K562 (cell line): ENCODE results near the gene RTN4. TPM values are rescaled to one million over a fixed set of nuclear protein-coding genes. Genes with fewer than 3 reads are reported as not detected.

Source experiments
- ATAC-seq: fragments of 200-7000 bp; cut with Tn5 transposase; 3 replicates; pipeline ENCODE4 v1.9.1; 2020; ENCODE audit warnings: moderate library complexity
- BruUV-seq: library from RNA; stranded (reverse); fragments of 400-500 nt; replicated peaks from 2 replicates; lab custom pipeline; 2021; lab: Mats Ljungman, UMichigan
- CTCF ChIA-PET: fragments of 300-600 bp; formaldehyde crosslinking; extraction: SDS; loops from one replicate; lab custom pipeline; 2021; ENCODE audit warnings: low intra/inter-chr PET ratio; lab: Yijun Ruan, JAX
- POLR2A ChIA-PET: fragments of 300-600, 350-650 bp; sonication (Branson Sonifier 250); formaldehyde crosslinking; extraction: SDS; loops from one replicate; lab custom pipeline; 2021; ENCODE audit warnings: antibody characterized with exemption, inconsistent platforms; lab: Yijun Ruan, JAX
- DNase-seq, 4 experiments: peaks; one replicate each; pipeline versions ENCODE4 v3.0.0 to v3.0.0-alpha.2; 2011 to 2018; ENCODE audit warnings: low spot score in 3 of 4, mixed read lengths in 3 of 4; ENCODE audit errors: extremely low read depth in 1 of 4
- FAIRE-seq: peaks from 2 replicates; lab custom pipeline; 2011; peaks lifted over from hg19 to GRCh38; lab: Jason Lieb, UNC
- H2AFZ ChIP-seq: 2 replicates; pipeline ENCODE4 v1.6.0; 2011; ENCODE audit warnings: low read depth, low read length, control low read depth, inconsistent platforms
- H3K27ac ChIP-seq: fragments of 200-600 bp; 3 replicates; pipeline ENCODE4 v1.8.0; 2011; ENCODE audit warnings: low read depth, mild to moderate bottlenecking, control low read depth, inconsistent platforms, low read length, moderate library complexity, mixed read lengths; ENCODE audit errors: extremely low read depth
- H3K27me3 ChIP-seq, 2 experiments: fragments of 300-600 bp in 1 of 2; 2 replicates in 1 of 2; 3 replicates in 1 of 2; pipeline versions ENCODE4 v1.6.0 to v1.8.0; 2011; ENCODE audit warnings: inconsistent platforms in 2 of 2, low read length in 2 of 2, mild to moderate bottlenecking in 1 of 2, mixed read lengths in 1 of 2, moderate library complexity in 1 of 2; ENCODE audit not compliant: control insufficient read depth in 2 of 2, insufficient read depth in 2 of 2
- H3K36me3 ChIP-seq: fragments of 300-600 bp; 3 replicates; pipeline ENCODE4 v1.8.0; 2011; ENCODE audit warnings: mild to moderate bottlenecking, low read length, inconsistent platforms; ENCODE audit not compliant: control insufficient read depth, insufficient read depth
- H3K4me1 ChIP-seq, 2 experiments: fragments of 200-600 bp in 1 of 2; replicated peaks in 1 of 2; 2 replicates in 1 of 2; 3 replicates in 1 of 2; pipeline versions ENCODE4 v1.5.1 to v1.8.0; 2011; ENCODE audit warnings: inconsistent platforms in 2 of 2, low read length in 2 of 2, mild to moderate bottlenecking in 1 of 2, mixed read lengths in 1 of 2, moderate library complexity in 1 of 2; ENCODE audit not compliant: control insufficient read depth in 2 of 2, insufficient read depth in 2 of 2
- H3K4me2 ChIP-seq: 2 replicates; pipeline ENCODE4 v1.6.1; 2011; ENCODE audit warnings: low read length, control low read depth, inconsistent platforms, mixed read lengths; ENCODE audit not compliant: insufficient read depth
- H3K4me3 ChIP-seq: fragments of 200-600 bp; sonication (generic), shearing (Covaris generic); 2 replicates; pipeline ENCODE4 v1.5.1; 2016; ENCODE audit warnings: control low read depth, inconsistent platforms
- H3K79me2 ChIP-seq: fragments of 200-600 bp; 3 replicates; pipeline ENCODE4 v1.8.0; 2011; ENCODE audit warnings: low read length, inconsistent platforms; ENCODE audit not compliant: control insufficient read depth, insufficient read depth
- H3K9ac ChIP-seq, 2 experiments: 2 replicates each; pipeline versions ENCODE4 v1.6.0 to v1.6.1; 2011; ENCODE audit warnings: low read depth in 2 of 2, low read length in 2 of 2, control low read depth in 1 of 2, inconsistent platforms in 1 of 2, mild to moderate bottlenecking in 1 of 2, mixed read lengths in 1 of 2; ENCODE audit not compliant: insufficient read depth in 1 of 2
- H3K9me1 ChIP-seq: one replicate; pipeline ENCODE4 v1.6.0; 2011; ENCODE audit warnings: inconsistent platforms, mild to moderate bottlenecking, low read length, moderate library complexity; ENCODE audit not compliant: control insufficient read depth, insufficient read depth
- H3K9me3 ChIP-seq: replicated peaks from 2 replicates; pipeline ENCODE4 v1.5.1; 2011; ENCODE audit warnings: low read depth, low read length, inconsistent platforms; ENCODE audit not compliant: control insufficient read depth, insufficient read depth
- H4K20me1 ChIP-seq: replicated peaks from 2 replicates; pipeline ENCODE4 v1.6.1; 2011; ENCODE audit warnings: low read length, inconsistent platforms, mixed read lengths; ENCODE audit not compliant: control insufficient read depth, insufficient read depth
- BACH1 ChIP-seq: fragments of 200-800 bp; sonication (Bioruptor generic); IDR thresholded peaks from 2 replicates; pipeline ENCODE4 v1.6.1; 2016; ENCODE audit warnings: missing genetic modification characterization, missing compliant biosample characterization
- C11orf30 ChIP-seq: fragments of 450-650 bp; IDR thresholded peaks from 2 replicates; pipeline ENCODE4 v1.6.1; 2016; ENCODE audit warnings: low read depth, mild to moderate bottlenecking
- FOSL1 ChIP-seq: fragments of 200-800 bp; sonication (Bioruptor generic); conservative IDR thresholded peaks from 2 replicates; pipeline ENCODE4 v1.6.1; 2016; ENCODE audit warnings: missing genetic modification characterization, missing compliant biosample characterization
- NFIX ChIP-seq: fragments of 250-450 bp; sonication (Bioruptor Pico); IDR thresholded peaks from 2 replicates; pipeline ENCODE4 v1.4.0; 2020; ENCODE audit warnings: low read depth, mild to moderate bottlenecking, moderate library complexity
- RREB1 ChIP-seq: fragments of 250-450 bp; sonication (Bioruptor Pico); IDR thresholded peaks from 2 replicates; pipeline ENCODE4 v1.4.0; 2020
- SP1 ChIP-seq: sonication (generic); formaldehyde crosslinking; IDR thresholded peaks from 2 replicates; pipeline ENCODE4 v1.8.1; 2022; ENCODE audit warnings: mild to moderate bottlenecking, missing genetic modification reagents
- ZKSCAN8 ChIP-seq: fragments of 200-800 bp; sonication (Bioruptor generic); IDR thresholded peaks from 2 replicates; pipeline ENCODE4 v1.6.1; 2016; ENCODE audit warnings: missing genetic modification characterization, missing compliant biosample characterization
- ZNF175 ChIP-seq: fragments of 200-800 bp; sonication (Bioruptor generic); IDR thresholded peaks from 2 replicates; pipeline ENCODE4 v1.6.1; 2016; ENCODE audit warnings: low read depth, mild to moderate bottlenecking, missing genetic modification characterization, missing compliant biosample characterization
- ZNF584 ChIP-seq: fragments of 200-800 bp; sonication (Bioruptor generic); IDR thresholded peaks from 2 replicates; pipeline ENCODE4 v1.6.1; 2016; ENCODE audit warnings: low read depth, mild to moderate bottlenecking, missing genetic modification characterization, missing compliant biosample characterization
- WGBS: fragments of 100-300 bp; shearing (Covaris generic); methylation state at CpG from one replicate; pipeline ENCODE4 v1.1.6; 2016; ENCODE audit warnings: low coverage, mixed read lengths; ENCODE audit not compliant: insufficient coverage; ENCODE audit errors: missing lambda C conversion rate; 5-methylcytosine and 5-hydroxymethylcytosine counted together
- in situ Hi-C: fragments of 300-500 bp; cut with MboI; formaldehyde crosslinking; loops from 4 replicates; pipeline ENCODE4 v1.15.0; 2018; ENCODE audit warnings: inconsistent platforms, mixed read lengths
- intact Hi-C: fragments of 100-400 bp; cut with micrococcal nuclease; formaldehyde crosslinking; loops from 2 replicates; pipeline ENCODE4 v1.14.2; 2022
- polyA plus RNA-seq, 8 experiments: library from polyadenylated mRNA; depleted of rRNA in 4 of 8; stranded (reverse) in 5 of 8; unstranded in 3 of 8; fragments of >200 nt; fragmentation: Nextera tagmentation in 2 of 8; fragmentation: Illumina TruSeq in 1 of 8; extraction: Ambion mirVana in 2 of 8; extraction: Trizol in 1 of 8; gene quantifications; 2 replicates each; pipeline versions ENCODE4 v1.2.1 to v1.2.3, GENCODE V29; 2011 to 2014; ENCODE audit warnings: inconsistent platforms in 1 of 8, missing spikeins in 1 of 8
- total RNA-seq, 7 experiments: library from RNA; depleted of rRNA in 6 of 7; stranded (reverse); fragments of >200 nt in 6 of 7; fragmentation: Illumina TruSeq in 2 of 7; extraction: Trizol in 2 of 7; gene quantifications; 2 replicates each; pipeline versions ENCODE4 v1.2.1 to v1.2.3, GENCODE V29; 2011 to 2021; ENCODE audit warnings: low replicate concordance in 1 of 7

Gene RTN4
- total and polyA plus RNA-seq, 9 of the 15 experiments (the other 6 are each of a cell fraction or from before 2014, with no cell fraction given): 73.0 to 248 (median 116) TPM

GRCh38 chr2:55099493-55099877 lies 49.2 kb upstream of the RTN4 start:
- intact Hi-C loops: loop anchor here (5.0 kb wide), 1 partner anchor 47 kb away; the partner anchor contains the start of gene RTN4
- peak; percentile 3; the same call in 1 of the 2 replicates for TF ChIP-seq C11orf30
- 0 out of 2 replicates have a peak, but pooled peaks have one; percentile 55 for TF ChIP-seq ZNF584
- TF ChIP-seq ZKSCAN8: 0 out of 2 replicates have a peak, but pooled peaks have one; percentile 3
- no peak for TF ChIP-seq NFIX (CRISPR knock-in tag)
- peak; percentile 10; the same call in 1 of the 2 replicates for TF ChIP-seq ZNF175 (CRISPR knock-in tag)
- TF ChIP-seq BACH1 (tag): peak; percentile 14; the same call in 1 of the 2 replicates
- no peak for TF ChIP-seq SP1 (CRISPR knock-in tag)
- peak; percentile 2; the same call in 1 of the 2 replicates for TF ChIP-seq FOSL1 (tag)
- 0 out of 2 replicates have a peak, but pooled peaks have one; percentile 9 for TF ChIP-seq RREB1
- Histone ChIP-seq H3K4me1 (peaks cover 4 to 39% of the 10 kb centered on the region in 2 experiments; a peak in 4 of 5 replicates), H3K27ac (peak overlapping the region; percentile 58; the same call in 1 of the 3 replicates), H3K36me3 (no peaks in the 10 kb centered on the region), H3K9me1 (no peaks in the 10 kb centered on the region), H3K79me2 (no peaks in the 10 kb centered on the region), H3K27me3 (no peaks in the 10 kb centered on the region), H4K20me1 (no peaks in the 10 kb centered on the region), H3K9me3 (no peaks in the 10 kb centered on the region), H2AFZ (peak overlapping the region; percentile 79; the same call in 1 of the 2 replicates), H3K9ac (no peak overlapping the region), H3K4me3 (no peak overlapping the region), H3K4me2 (no peak overlapping the region)
- FAIRE-seq (no peak), DNase-seq (no peak), ATAC-seq (no peak; the same call in 2 of the 3 replicates)
- ChIA-PET POLR2A (interaction anchor here (1.0 to 1.3 kb wide), 2 partner anchors 13 to 35 kb away, joined by 4 to 5 read pairs; no protein-coding TSS in a partner anchor), CTCF (no interaction called here)
- BruUV-seq: no TSS peak
- WGBS: 85% methylated on average over 2 of the region's 2 CpGs
- in situ Hi-C loops: no loop called here
